DND-41 (cell line): Measurements from ENCODE around the gene STAT6.

Experiments used
- EZH2 ChIP-seq: IDR thresholded peaks from 3 replicates; pipeline ENCODE4 v1.6.1; 2012; ENCODE audit warnings: borderline replicate concordance, low read depth, mild to moderate bottlenecking, moderate library complexity, low read length, inconsistent platforms; ENCODE audit not compliant: severe bottlenecking
- TF ChIP-seq, protein P1 (sequence below): IDR thresholded peaks from 2 replicates; pipeline ENCODE4 v1.5.1; 2012; ENCODE audit warnings: borderline replicate concordance, low read length, moderate library complexity, mild to moderate bottlenecking; ENCODE audit not compliant: poor library complexity, severe bottlenecking; ENCODE audit errors: extremely low read depth

DNA sequence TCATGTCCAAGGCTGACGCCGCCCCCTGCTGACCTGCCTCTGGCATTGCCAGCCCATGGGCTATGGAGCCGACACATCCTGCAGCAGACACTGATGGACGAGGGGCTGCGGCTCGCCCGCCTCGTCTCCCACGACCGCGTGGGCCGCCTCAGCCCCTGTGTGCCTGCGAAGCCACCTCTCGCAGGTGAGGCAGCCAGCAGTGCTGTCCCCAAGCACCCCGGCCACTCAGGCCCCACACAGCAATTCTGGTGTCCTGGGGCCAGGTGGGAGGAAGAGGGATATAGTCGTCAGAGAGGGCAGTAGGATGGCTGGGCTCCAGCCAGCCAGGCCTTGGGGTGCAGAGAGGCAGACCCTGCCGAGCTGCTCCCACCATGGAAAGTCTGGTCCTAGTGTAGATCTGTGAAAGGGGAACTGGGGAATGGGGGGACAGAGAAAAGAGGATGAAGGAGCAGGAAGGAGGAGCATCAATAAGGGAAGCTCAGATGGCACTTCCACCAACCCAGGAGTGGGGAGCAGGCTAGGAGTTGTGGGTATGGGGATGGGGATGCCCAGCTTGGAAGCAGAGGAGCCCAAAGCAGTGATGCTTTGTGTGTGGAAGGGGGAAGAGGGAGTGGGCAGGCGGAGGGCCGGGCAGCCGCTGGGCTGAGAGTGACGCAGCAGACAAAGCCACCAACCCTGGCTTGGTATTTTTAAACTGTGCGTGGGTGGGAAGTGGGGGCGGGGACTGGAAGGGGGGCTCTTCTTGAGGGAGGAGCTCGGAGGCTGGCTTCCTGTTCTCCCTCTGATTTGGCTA, 17.6 kb downstream of the STAT6 start:
- TF ChIP-seq, protein P1, sequence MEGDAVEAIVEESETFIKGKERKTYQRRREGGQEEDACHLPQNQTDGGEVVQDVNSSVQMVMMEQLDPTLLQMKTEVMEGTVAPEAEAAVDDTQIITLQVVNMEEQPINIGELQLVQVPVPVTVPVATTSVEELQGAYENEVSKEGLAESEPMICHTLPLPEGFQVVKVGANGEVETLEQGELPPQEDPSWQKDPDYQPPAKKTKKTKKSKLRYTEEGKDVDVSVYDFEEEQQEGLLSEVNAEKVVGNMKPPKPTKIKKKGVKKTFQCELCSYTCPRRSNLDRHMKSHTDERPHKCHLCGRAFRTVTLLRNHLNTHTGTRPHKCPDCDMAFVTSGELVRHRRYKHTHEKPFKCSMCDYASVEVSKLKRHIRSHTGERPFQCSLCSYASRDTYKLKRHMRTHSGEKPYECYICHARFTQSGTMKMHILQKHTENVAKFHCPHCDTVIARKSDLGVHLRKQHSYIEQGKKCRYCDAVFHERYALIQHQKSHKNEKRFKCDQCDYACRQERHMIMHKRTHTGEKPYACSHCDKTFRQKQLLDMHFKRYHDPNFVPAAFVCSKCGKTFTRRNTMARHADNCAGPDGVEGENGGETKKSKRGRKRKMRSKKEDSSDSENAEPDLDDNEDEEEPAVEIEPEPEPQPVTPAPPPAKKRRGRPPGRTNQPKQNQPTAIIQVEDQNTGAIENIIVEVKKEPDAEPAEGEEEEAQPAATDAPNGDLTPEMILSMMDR: peak; percentile 80
- no peak for TF ChIP-seq EZH2
